Measurements from ENCODE around the gene LOXL1.

LOXL1 gene

GRCh38 chr15:73900095-73900712, 26.1 kb upstream of the LOXL1 start:
- DNase-seq: no peak

- DNase-seq: no peak
Observed at GRCh38 chr15:73901126-73901810, 25.0 kb upstream of the LOXL1 start.

GRCh38 chr15:73902121-73903020, 23.9 kb upstream of the LOXL1 start:
- DNase-seq: no peak

- no peak for DNase-seq
Observed at GRCh38 chr15:73904026-73904815, 22.0 kb upstream of the LOXL1 start.

- no peak for DNase-seq
Observed at GRCh38 chr15:73905225-73905827, 20.9 kb upstream of the LOXL1 start.

- DNase-seq: no peak
Observed at GRCh38 chr15:73906346-73907034, 19.8 kb upstream of the LOXL1 start.

GRCh38 chr15:73907035-73907408, 19.2 kb upstream of the LOXL1 start:
- no peak for DNase-seq

GRCh38 chr15:73908030-73908821, 18.0 kb upstream of the LOXL1 start:
- DNase-seq: peak; percentile 74

GRCh38 chr15:73908822-73909122, 17.5 kb upstream of the LOXL1 start:
- DNase-seq: no peak

GRCh38 chr15:73909651-73910050, 16.6 kb upstream of the LOXL1 start:
- no peak for DNase-seq

GRCh38 chr15:73910522-73911303, 15.5 kb upstream of the LOXL1 start:
- DNase-seq: no peak

- DNase-seq: no peak
Observed at GRCh38 chr15:73912030-73912596, 14.1 kb upstream of the LOXL1 start.

- DNase-seq: no peak
Observed at GRCh38 chr15:73914145-73914544, 12.1 kb upstream of the LOXL1 start.

GRCh38 chr15:73915082-73915481, 11.2 kb upstream of the LOXL1 start:
- no peak for DNase-seq

- no peak for DNase-seq
Observed at GRCh38 chr15:73918784-73919183, 7.5 kb upstream of the LOXL1 start.

GRCh38 chr15:73919706-73920105, 6.6 kb upstream of the LOXL1 start:
- DNase-seq: no peak

GRCh38 chr15:73921254-73921925, 4.9 kb upstream of the LOXL1 start:
- DNase-seq: no peak

- DNase-seq: no peak
Observed at GRCh38 chr15:73922186-73923151, 3.8 kb upstream of the LOXL1 start.

Data from activated CD4-positive, alpha-beta T cell treated with anti-CD3 and anti-CD28 coated beads, Interleukin-2, amount 50 U/mL, for 1 hour (primary cell).